ENCODE measurements around the gene CWC27.

The CWC27 gene

GRCh38 chr5:64790210-64790609, 21.5 kb downstream of the CWC27 start:
- Histone ChIP-seq H3K27me3 (ENCODE audit: insufficient read depth, low read depth, severe bottlenecking) (no peaks in the 10 kb centered on the region), H3K9me3 (ENCODE audit: severe bottlenecking) (no peaks in the 10 kb centered on the region), H3K27ac (no peak overlapping the region), H3K36me3 (peaks cover 6% of the 10 kb centered on the region; the same call in 1 of the 2 replicates), H3K4me3 (ENCODE audit: low read depth, low read length) (no peak overlapping the region)
- DNase-seq, result no peak
- TF ChIP-seq CTCF (IDR thresholded peaks at IDR 0.05; ENCODE audit: low read depth, low read length), result no peak

GRCh38 chr5:64792469-64792868, 23.7 kb downstream of the CWC27 start:
- H3K36me3 ChIP-seq, result no peaks in the 10 kb centered on the region
- TF ChIP-seq CTCF (IDR thresholded peaks at IDR 0.05; ENCODE audit: low read depth, low read length), result no peak
- no peak overlapping the region for H3K4me3 ChIP-seq (ENCODE audit: low read depth, low read length)
- H3K27ac ChIP-seq, result no peak overlapping the region
- no peaks in the 10 kb centered on the region for H3K27me3 ChIP-seq (ENCODE audit: insufficient read depth, low read depth, severe bottlenecking)
- no peaks in the 10 kb centered on the region for H3K9me3 ChIP-seq (ENCODE audit: severe bottlenecking)
- DNase-seq, result no peak

GRCh38 chr5:64794053-64794770, 25.5 kb downstream of the CWC27 start:
- Histone ChIP-seq H3K9me3 (ENCODE audit: severe bottlenecking) (no peaks in the 10 kb centered on the region), H3K4me3 (ENCODE audit: low read depth, low read length) (no peak overlapping the region), H3K27ac (no peak overlapping the region), H3K36me3 (no peaks in the 10 kb centered on the region), H3K27me3 (ENCODE audit: insufficient read depth, low read depth, severe bottlenecking) (no peaks in the 10 kb centered on the region)
- DNase-seq, result no peak
- no peak for TF ChIP-seq CTCF (IDR thresholded peaks at IDR 0.05; ENCODE audit: low read depth, low read length)

GRCh38 chr5:64796301-64796700, 27.6 kb downstream of the CWC27 start:
- DNase-seq, result no peak

GRCh38 chr5:64800926-64801325, 32.2 kb downstream of the CWC27 start:
- no peak for DNase-seq
- H3K36me3 ChIP-seq, result no peaks in the 10 kb centered on the region
- no peak for TF ChIP-seq CTCF (IDR thresholded peaks at IDR 0.05; ENCODE audit: low read depth, low read length)

More at GRCh38 chr5:64796301-64796700, 27.6 kb downstream of the CWC27 start:
- Histone ChIP-seq H3K27ac (no peak overlapping the region), H3K4me3 (ENCODE audit: low read depth, low read length) (no peak overlapping the region), H3K27me3 (ENCODE audit: insufficient read depth, low read depth, severe bottlenecking) (no peaks in the 10 kb centered on the region), H3K36me3 (no peaks in the 10 kb centered on the region), H3K9me3 (ENCODE audit: severe bottlenecking) (no peaks in the 10 kb centered on the region)
- no peak for TF ChIP-seq CTCF (IDR thresholded peaks at IDR 0.05; ENCODE audit: low read depth, low read length)

GRCh38 chr5:64806537-64806936, 37.8 kb downstream of the CWC27 start:
- H3K27ac ChIP-seq, result no peak overlapping the region
- no peaks in the 10 kb centered on the region; the same call in none of the 2 replicates for H3K36me3 ChIP-seq
- DNase-seq, result no peak
- no peaks in the 10 kb centered on the region for H3K27me3 ChIP-seq (ENCODE audit: insufficient read depth, low read depth, severe bottlenecking)
- H3K4me3 ChIP-seq (ENCODE audit: low read depth, low read length), result no peak overlapping the region
- TF ChIP-seq CTCF (IDR thresholded peaks at IDR 0.05; ENCODE audit: low read depth, low read length), result no peak
- no peaks in the 10 kb centered on the region for H3K9me3 ChIP-seq (ENCODE audit: severe bottlenecking)

More at GRCh38 chr5:64800926-64801325, 32.2 kb downstream of the CWC27 start:
- H3K4me3 ChIP-seq (ENCODE audit: low read depth, low read length), result no peak overlapping the region
- H3K27ac ChIP-seq, result no peak overlapping the region
- no peaks in the 10 kb centered on the region for H3K9me3 ChIP-seq (ENCODE audit: severe bottlenecking)
- no peaks in the 10 kb centered on the region for H3K27me3 ChIP-seq (ENCODE audit: insufficient read depth, low read depth, severe bottlenecking)
